ENCODE measurements around the gene SLC4A2. TPM values are rescaled to one million over a fixed set of nuclear protein-coding genes. Genes with fewer than 3 reads are reported as not detected.
A peak's percentile ranks its signal among the peaks of the same experiment; 100 is the strongest.
"Not testable (repeated sequence)": the region's sequence is repeated elsewhere in the genome, so short reads cannot be mapped to it uniquely, and the experiment has no call there.

SLC4A2 gene
- total RNA-seq, 1 experiment from 2014 or later: 164 TPM

GRCh38 chr7:151039850-151040548 lies 19.4 kb upstream of the SLC4A2 start:
- ATAC-seq (0 out of 2 replicates have a peak, but pooled peaks have one; percentile 11), DNase-seq (ENCODE audit: low spot score) (no peak)
- no peaks in the 10 kb centered on the region for H3K27me3 Mint-ChIP-seq (ENCODE audit: low read depth)
- H3K4me3 Mint-ChIP-seq: no peak overlapping the region
- no peaks in the 10 kb centered on the region for H3K36me3 Mint-ChIP-seq
- TF ChIP-seq ZNF219 (CRISPR knock-in tag; IDR thresholded peaks at IDR 0.05; ENCODE audit: borderline replicate concordance) (no peak), USF1 (CRISPR knock-in tag; IDR thresholded peaks at IDR 0.05) (no peak), ZMAT4 (CRISPR knock-in tag; IDR thresholded peaks at IDR 0.05) (no peak), ARID4B (CRISPR knock-in tag; IDR thresholded peaks at IDR 0.05; ENCODE audit: borderline replicate concordance) (no peak), PREB (CRISPR knock-in tag; IDR thresholded peaks at IDR 0.05; ENCODE audit: borderline replicate concordance) (no peak), RORB (CRISPR knock-in tag; IDR thresholded peaks at IDR 0.05) (no peak), ESRRA (CRISPR knock-in tag; IDR thresholded peaks at IDR 0.05; ENCODE audit: borderline replicate concordance) (no peak), RELA (CRISPR knock-in tag; IDR thresholded peaks at IDR 0.05; ENCODE audit: borderline replicate concordance) (no peak), ERG (CRISPR knock-in tag; IDR thresholded peaks at IDR 0.05) (no peak), GRHL2 (CRISPR knock-in tag; IDR thresholded peaks at IDR 0.05; ENCODE audit: insufficient replicate concordance, severe bottlenecking) (no peak), FOXK1 (CRISPR knock-in tag; IDR thresholded peaks at IDR 0.05) (no peak)
- no peaks in the 10 kb centered on the region for H3K9me3 Mint-ChIP-seq
- H3K27ac Mint-ChIP-seq: no peak overlapping the region
- ChIA-PET POLR2A (no interaction called here), CTCF (interaction anchor here (0.8 to 1.7 kb wide), 4 partner anchors 12 to 71 kb away, joined by 3 to 6 read pairs (median 4); partner anchors contain the start of genes ABCB8 and CDK5)
- H3K4me1 Mint-ChIP-seq: no peaks in the 10 kb centered on the region

- Mint-ChIP-seq H3K27me3 (ENCODE audit: low read depth) (no peaks in the 10 kb centered on the region), H3K9me3 (no peaks in the 10 kb centered on the region), H3K27ac (no peak overlapping the region), H3K4me3 (no peak overlapping the region), H3K36me3 (no peaks in the 10 kb centered on the region), H3K4me1 (no peaks in the 10 kb centered on the region)
- no peak for DNase-seq (ENCODE audit: low spot score)
- no peak for ATAC-seq
- TF ChIP-seq HMGA2 (CRISPR knock-in tag; IDR thresholded peaks at IDR 0.05): no peak
- TF ChIP-seq E2F4 (CRISPR knock-in tag; IDR thresholded peaks at IDR 0.05; ENCODE audit: borderline replicate concordance, low read depth): no peak
- no peak for TF ChIP-seq ZNF671 (CRISPR knock-in tag; IDR thresholded peaks at IDR 0.05)
- no peak for TF ChIP-seq FOXK1 (CRISPR knock-in tag; IDR thresholded peaks at IDR 0.05)
- no peak for TF ChIP-seq ZNF121 (CRISPR knock-in tag; IDR thresholded peaks at IDR 0.05)
- no peak for TF ChIP-seq FOXJ3 (CRISPR knock-in tag; IDR thresholded peaks at IDR 0.05; ENCODE audit: borderline replicate concordance)
- no peak for TF ChIP-seq ZMAT4 (CRISPR knock-in tag; IDR thresholded peaks at IDR 0.05)
- CTCF ChIA-PET: interaction anchor here (0.8 to 1.9 kb wide), 4 partner anchors 13 to 70 kb away, joined by 3 to 6 read pairs (median 5); partner anchors contain the start of genes ABCB8 and CDK5
- POLR2A ChIA-PET: no interaction called here
Observed at GRCh38 chr7:151040616-151041375, 18.6 kb upstream of the SLC4A2 start.

- H3K9me3 Mint-ChIP-seq; CTCF ChIA-PET; H3K4me1 Mint-ChIP-seq; H3K36me3 Mint-ChIP-seq; POLR2A ChIA-PET; H3K27me3 Mint-ChIP-seq (ENCODE audit: low read depth); H3K4me3 Mint-ChIP-seq; H3K27ac Mint-ChIP-seq; ATAC-seq; DNase-seq (ENCODE audit: low spot score): not testable (repeated sequence)
Observed at GRCh38 chr7:151043449-151043848, 15.9 kb upstream of the SLC4A2 start.
